ENCODE data around the gene DDX54.
"Not testable (repeated sequence)": the region's sequence is repeated elsewhere in the genome, so short reads cannot be mapped to it uniquely, and the experiment has no call there.

DDX54 gene

DNA sequence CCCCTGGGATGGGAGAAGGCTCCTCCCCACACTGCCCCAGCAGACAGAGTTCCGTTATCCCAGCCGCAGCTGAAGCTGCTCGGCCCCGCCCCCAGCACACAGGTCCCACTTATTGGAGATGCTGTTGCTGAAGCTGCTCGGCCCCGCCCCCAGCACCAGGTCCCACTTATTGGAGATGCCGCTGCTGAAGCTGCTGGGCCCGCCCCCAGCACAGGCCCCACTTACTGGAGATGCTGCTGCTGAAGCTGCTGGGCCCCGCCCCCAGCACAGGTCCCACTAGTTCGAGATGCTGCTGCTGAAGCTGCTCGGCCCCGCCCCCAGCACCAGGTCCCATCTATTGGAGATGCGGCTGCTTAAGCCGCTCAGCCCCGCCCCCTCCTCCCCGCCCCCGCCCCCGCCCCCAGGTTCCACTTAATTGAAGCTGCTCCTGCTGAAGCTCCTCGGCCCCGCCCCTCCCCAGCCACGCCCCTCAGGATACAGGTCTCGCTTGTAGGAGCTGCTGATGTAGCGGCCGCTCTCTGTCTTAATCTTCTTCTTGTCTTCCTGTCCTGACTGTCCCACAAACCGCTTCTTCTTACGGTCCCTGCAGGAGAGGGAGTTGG is 23.8 kb downstream of the DDX54 start:
- DNase-seq (ENCODE audit: low read depth), result no peak

DNA sequence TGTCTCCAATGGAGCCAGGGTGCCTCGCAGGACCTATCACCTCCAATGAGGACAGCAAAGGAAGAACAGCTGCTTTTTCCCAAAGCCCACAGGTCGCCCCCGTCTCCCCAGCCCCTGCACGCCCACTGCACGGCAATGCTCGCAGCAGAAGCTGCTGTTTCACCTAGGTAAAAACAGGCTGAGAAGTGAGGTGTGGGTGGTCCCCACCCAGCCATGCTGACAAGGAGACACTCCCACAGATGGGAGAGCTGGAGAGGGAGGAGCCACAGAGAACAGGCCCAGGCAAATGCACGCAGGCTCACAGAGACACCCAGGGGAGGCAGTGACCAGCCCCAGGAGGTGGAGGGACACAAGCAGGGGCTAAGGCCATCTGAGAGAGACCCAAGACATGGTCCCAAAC is 25.3 kb downstream of the DDX54 start:
- no peak for DNase-seq (ENCODE audit: low read depth)

DNA sequence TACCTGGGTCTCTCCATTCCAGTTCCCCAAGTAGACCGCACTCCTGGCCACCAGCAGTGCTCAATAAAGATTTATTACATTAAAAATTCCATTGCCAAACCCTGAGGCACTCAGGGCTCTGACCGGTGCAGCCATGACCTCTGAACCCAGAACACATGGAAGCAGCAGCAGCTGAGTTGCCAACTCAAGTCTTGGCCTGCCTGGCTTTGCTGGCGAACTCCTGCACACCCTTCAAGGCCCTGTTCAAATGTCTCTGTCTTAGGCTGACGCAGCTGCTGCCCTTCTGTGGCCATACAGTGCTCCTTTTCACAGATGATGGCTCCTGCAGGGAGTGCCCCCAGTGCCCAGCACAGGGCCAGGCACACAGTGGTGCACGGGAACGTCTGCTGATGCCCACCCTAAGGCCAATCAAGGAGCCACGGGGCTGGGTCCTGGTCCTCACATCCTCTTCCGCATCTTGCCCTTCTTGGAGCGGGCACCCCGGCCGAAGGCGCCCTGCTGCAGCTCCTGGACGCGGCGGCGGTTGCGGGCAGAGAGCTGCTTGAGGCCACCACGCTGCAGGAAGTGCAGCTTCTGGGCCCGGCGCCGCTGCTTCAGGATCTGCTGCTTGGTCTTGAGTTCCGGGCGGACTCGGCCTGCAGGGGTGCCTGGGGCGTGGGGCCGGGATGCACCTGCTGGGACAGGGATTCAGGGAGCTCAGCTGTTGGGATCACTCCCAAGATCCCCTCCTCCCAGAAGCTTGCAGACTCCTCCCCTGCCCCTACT is 26.7 kb downstream of the DDX54 start:
- no peak for DNase-seq (ENCODE audit: low read depth)

DNA sequence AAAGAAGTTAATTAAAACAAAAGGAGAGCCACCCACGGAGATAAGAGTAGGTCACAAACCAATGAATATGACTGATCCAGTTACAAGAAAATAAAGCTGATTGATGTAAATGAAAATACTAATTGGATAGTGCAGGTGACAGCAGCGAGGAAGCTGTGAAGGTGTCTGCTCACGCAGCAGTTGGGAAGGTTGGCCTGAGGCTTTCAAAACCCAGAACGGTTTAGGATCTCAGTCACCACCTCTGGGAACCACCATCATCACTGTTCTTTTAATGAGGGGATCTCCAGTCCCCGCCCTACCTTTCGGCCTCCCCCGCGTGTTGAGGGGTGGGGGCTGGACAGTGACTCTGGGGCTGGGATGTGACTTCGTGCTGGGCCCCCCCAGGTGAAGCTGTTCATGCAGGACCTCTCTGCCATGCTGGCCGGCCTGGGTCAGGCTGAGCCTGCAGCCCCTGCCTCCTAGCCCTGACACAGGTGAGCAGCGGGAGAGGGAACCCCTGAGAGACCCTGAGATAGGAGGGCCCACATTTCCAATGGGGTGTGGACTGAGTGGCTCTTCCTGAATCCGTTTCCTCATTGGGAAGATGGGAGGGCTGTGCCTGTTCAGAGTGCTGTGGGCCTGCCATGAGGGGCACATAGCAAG is 27.9 kb downstream of the DDX54 start:
- DNase-seq (ENCODE audit: low read depth), result no peak

DNA sequence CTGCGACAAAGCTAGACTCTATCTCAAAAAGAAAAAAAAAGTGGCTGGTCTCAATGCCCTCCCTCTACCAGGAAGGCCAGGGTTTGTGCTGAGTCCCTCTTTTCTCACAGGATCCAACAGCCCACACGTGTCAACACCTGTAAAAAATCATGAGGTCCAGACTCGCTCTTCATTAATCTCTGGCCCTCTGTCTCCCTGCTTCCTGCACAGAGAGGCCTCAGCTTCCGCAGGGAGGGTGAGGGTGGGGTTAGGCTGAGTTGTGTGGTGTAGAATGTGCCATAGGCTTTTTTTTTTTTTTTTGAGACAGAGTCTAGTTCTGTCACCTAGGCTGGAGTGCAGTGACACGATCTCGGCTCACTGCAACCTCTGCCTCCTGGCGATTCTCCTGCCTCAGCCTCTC is 29.6 kb downstream of the DDX54 start:
- DNase-seq (ENCODE audit: low read depth), result no peak

DNA sequence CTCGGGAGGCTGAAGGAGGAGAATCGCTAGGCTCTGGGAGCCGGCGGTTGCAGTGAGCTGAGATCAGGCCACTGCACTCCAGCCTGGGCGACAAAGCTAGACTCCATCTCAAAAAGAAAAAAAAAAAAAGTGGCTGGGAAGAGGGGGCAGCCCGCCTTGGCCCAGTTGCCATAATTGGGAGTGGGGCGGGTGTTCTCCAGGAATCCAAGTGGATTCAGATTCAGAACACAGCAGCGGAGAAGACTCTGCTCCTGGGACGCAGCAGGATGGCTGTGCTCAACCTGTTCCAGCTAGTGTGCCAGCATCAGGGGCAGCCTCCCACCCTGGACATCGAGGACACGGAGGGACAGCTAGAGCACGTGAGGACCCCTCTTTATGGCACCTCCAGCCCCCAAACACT is 30.2 kb downstream of the DDX54 start:
- DNase-seq (ENCODE audit: low read depth), result no peak

DNA sequence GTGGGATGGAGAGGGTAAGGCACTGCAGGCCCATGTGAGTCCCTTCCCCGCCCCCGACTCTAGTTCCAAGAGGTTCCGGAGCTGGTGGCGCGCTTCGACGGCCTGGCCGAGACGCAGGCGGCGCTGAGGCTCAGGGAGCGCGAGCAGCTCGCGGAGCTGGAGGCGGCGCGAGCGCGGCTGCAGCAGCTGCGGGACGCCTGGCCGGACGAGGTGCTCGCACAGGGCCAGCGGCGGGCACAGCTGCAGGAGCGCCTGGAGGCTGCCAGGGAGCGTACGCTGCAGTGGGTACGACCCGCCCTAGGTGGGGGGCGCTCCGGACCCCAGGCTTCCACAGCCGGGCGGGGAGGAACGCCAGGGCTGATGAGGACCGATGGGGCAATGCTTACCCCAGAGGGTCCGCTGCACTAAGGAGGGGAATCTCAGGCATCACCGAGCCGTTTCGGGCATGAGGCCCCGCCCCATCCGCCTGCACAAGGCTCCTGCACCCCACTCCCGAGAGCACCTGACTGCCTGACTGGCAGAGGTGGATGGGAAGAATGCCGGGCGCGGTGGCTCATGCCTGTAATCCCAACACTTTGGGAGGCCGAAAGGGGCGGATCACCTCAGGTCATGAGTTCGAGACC is 30.8 kb downstream of the DDX54 start:
- DNase-seq (ENCODE audit: low read depth), result no peak

DNA sequence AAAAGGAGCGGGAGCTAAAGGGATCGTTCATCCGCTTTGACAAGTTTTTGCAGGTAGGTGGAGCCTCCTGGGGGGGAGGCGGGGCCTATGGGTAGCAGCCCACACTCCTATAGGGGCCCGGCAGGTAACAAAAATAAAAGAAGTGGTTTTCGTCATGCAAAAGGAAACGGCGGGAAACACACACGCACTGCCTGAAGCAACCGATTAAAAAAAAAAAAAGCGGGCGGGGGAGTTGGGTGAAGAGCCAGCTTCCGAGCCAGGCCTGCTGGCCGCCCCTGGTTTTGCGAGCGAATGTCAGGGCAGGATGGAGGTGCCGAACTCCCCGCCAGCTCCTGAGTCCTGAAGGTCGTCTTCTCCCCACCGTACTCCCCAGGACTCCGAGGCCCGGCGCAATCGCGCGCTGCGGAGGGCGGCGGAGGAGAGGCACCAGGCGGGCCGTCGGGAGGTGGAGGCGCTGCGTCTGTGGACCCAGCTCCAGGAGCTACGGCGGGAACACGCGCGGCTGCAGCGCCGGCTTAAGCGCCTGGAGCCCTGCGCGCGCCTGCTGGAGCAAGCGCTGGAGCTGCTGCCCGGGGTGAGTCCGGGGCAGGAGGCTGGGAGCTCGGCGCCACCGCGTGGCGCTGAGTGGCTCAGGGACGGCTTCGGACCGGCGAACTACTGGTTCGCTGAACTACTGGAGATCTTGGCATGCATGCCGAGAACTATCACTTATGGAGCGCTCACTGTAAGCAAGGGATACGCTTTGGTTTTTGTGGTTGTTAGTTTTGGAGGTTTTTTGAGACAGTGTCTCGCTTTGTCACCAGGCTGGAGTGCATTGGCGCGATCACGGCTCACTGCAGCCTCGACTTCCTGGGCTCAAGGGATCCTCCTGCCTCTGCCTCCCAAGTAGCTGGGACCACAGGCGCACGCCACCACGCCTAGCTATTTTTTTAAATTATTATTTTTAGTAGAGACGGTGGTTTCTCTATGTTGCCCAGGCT is 32.2 kb downstream of the DDX54 start:
- DNase-seq (ENCODE audit: low read depth), result peak; percentile 48

DNA sequence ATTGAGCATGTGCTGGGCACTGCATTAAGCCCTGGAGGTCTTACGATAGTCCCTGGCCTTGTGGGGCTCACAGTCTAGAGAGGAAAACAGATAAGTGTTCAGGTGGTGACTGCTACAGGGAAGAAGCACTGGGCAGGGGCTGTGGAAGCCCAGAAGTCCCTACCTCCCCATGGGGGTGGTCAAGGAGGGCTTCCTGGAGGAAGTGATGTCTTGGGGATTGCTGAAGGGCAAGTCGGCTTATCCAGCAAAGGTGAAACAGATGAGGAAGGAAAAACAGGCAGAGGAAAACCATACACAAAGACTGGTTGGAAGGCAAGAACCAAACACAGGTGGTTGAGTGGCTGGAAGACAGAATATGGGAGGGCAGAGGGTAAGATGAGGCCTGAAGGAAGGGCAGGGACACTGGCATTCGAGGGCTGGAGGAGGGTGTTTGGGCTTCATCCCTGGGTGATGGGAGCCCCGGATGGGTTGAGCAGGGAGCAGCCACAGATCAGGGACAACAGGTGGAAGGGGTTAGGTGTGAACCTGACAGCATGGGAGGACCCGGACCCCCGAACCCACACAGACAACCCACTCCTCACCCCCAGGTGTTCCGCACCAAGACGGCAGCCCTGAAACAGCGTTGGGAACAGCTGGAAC is 33.0 kb downstream of the DDX54 start:
- DNase-seq (ENCODE audit: low read depth), result no peak

DNA sequence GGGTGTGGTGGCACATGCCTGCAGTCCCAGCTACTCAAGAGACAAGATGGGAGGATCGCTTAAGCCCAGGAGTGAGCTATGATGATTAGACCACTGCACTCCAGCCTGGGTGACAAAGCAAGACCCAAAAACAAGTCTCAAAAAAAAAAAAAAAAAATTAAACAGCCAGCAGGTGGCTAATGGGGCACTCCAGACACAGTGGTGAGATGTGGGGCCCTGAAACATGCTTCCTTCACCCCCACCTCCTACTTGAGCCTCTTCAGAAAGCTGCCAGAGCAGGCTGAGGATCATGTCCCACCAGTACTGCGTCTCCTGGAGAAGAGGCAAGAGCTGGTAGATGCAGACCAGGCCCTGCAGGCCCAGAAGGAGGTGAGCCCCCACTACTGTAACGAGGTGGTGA is 33.6 kb downstream of the DDX54 start:
- DNase-seq (ENCODE audit: low read depth), result no peak

DNA sequence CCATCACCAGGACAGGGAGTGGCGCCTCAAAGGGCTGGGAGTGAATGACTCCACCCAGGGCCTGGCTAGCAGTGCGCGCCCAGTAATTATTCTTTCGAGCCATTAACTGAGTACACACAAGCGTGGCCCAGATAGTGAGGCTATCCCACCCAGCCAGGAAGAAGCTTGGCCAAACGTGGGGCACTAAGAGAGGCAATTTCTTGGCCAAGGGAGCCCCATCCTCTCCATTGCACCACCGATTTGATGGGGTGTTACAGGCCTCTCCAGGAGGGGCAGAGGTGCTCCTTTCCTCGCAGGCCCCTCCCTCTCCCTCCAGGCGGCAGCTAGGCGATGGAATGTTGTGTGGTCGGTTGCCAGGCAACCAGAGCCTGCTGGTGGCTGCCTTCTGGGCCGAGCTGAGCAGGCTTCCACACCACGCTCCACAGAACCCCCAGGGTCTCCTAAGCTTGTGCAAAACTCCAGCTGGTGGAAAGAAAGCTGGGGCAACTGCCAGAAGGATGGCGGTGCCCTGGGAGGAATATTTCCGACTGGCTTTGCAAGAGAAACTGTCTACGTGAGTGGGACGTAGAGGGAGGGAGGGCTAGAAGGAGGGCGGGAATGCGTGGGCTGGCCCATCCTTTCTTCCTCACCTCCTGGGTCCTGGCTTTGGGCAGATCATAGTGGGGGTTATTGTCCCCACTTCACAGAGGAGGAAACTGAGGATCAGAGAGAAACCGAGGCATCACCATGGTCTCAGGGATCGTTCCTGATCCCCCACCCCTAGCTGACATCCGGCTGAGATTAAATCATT is 35.7 kb downstream of the DDX54 start, which contains the start of gene CFAP73:
Gene CFAP73 (plus strand): TSS at position 364 of the 790 bp plus-strand sequence. CDS start 134 bp downstream, at position 498.
- no peak for DNase-seq (ENCODE audit: low read depth)

DNA sequence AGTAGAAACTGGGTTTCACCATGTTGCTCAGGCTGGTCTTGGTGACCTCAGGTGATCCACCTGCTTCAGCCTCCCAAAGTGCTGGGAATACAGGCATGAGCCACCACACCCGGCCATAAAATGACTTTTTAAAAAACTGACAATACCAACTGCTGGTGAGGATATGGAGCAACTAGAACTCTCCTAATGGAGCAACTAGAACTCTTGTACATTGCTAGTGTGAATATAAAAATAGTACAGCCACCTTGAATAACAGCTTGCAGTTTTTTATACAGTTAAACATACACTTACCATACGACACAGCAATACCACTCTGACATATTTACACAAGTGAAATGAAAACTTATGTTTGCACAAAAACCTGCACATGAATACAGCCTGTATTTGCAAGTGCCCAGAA is 38.3 kb downstream of the DDX54 start:
- no peak for DNase-seq (ENCODE audit: low read depth)

DNA sequence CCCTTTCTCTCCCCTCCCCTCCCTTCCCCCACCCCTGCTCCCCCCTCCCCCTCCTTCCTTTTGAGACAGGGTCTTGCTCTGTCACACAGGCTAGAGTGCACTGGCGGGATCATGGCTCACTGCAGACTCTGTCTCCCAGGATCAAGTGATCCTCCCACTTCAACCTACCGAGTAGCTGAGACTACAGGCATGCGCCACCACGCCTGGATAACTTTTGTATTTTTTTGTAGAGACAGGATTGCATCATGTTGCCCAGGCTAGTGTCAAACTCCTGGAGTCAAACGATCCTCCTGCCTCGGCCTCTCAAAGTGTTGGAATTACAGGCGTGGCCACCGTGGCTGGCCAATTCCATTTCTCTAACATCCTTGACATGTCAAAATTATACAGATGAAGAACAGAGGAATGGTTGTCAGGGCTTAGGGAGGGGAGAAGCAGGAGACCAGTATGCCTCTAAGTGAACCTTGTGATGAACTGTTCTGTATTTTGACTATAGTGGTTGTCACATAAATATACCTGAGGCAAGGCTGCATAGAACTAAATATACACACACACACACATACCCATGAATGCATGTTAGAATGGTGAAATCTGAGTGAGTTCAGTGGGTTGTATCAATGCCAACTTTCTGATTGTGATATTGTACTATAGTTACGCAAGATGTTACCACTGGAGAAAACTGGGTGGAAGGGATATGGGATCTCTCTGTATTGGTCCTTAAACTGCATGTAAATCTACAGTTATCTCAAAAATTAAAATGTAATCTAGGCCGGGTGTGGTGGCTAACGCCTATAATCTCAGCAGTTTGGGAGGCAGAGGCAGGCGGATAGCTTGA is 39.3 kb downstream of the DDX54 start:
- no peak for DNase-seq (ENCODE audit: low read depth)

DNA sequence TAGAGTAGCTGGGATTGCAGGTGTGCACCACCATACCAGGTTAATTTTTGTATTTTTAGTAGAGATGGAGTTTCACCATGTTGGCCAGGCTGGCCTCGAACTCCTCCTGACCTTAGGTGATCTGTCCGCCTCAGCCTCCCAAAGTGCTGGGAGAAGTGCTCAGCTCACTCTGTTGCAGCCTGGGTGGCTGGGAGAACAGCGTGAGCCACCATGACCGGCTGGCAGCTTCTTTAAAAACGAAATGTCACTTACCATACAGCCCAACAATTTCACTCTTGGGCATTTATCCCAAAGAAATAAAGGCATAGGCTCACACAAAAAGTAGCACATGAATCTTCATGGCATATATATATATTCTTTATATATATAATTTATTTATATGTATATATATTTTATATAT is 40.5 kb downstream of the DDX54 start:
- DNase-seq (ENCODE audit: low read depth), result no peak

DNA sequence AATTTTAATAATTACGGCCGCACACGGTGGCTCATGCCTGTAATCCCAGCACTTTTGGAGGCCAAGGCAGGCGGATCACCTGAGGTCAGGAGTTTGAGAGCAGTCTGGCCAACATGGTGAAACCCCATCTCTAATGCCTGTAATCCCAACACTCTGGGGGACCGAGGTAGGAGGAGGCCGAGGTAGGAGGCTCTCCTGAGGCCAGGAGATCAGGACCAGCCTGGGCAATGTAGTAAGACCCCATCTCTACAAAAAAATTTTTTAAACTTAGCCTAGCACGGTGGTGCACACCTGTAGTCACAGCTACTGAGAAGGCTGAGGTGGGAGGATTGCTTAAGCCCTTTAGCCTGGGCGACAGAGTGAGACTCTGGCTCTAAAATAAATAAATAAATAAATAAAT is 41.3 kb downstream of the DDX54 start:
- DNase-seq (ENCODE audit: low read depth), result no peak

DNA sequence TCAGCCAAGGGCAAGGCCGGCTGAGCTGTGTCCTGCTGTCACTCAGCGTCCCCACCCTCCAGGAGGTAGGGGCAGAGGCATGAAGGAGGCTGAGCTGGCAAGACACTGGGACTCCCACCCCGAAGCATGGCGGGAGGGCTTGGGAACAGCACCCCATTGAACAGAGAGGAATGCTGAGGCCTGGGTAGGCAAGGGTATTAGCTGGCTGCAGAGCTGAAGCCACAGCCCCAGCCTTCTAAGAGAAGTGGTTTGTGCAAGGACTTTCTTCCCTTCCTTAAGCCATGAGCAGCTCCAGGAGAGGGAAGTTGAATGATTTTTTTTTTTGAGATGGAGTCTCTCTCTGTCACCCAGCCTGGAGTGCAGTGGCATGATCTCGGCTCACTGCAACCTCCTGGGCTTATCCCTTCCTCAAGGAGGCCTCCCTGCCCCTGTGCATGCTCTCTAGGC is 42.4 kb downstream of the DDX54 start:
- no peak for DNase-seq (ENCODE audit: low read depth)

DNA sequence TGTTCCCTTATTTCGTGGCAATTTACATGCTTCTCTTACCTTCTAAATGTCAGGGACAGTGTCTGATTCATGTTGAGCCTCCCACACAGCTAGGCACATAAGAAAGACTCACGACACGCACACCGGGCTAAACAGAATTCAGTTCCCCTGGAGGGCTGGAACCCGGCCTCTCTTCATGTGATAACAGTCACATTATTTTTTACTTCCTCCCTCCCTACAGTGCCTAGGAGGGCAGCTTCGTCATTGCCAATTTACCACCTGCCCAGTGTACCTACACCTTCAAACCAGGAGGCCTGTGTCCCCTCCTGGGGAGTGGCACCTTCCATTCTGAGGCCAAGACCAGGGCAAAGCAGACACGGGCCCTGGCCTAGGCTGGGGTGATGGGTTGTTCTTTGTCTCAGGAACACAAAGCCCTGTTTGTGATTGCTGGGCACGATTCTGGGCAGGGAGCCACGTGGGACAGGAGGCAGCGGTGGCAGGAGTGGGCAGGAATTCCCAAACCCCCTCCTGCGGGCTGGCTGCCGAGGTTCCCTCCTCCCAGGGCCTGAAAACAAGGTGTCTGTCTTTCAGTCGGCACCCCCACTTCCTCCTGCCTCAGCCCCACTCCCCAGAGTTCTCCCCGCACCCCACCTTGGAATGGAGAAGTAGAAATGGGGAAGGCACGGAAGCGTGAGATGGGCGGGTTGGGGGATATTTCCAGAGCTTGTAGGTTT is 42.9 kb downstream of the DDX54 start:
- DNase-seq (ENCODE audit: low read depth), result no peak

DNA sequence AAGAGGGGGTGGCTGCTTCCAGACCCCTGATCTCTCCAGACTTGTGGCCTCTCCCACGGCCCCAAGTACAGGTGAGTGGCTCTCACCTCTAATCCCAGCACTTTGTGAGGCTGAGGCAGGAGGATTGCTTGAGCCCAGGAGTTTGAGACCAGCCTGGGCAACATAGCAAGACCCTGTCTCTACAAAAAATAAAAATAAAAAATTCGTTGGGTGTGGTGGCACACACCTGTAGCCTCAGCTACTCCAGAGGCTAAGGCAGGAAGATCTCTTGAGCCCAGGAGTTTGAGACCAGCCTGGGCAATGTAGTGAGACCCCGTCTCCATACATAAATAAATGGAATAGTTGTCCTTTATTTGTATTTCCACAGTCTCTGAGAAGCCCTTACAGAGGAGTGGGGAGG is 43.6 kb downstream of the DDX54 start:
- DNase-seq (ENCODE audit: low read depth), result not testable (repeated sequence)

DNA sequence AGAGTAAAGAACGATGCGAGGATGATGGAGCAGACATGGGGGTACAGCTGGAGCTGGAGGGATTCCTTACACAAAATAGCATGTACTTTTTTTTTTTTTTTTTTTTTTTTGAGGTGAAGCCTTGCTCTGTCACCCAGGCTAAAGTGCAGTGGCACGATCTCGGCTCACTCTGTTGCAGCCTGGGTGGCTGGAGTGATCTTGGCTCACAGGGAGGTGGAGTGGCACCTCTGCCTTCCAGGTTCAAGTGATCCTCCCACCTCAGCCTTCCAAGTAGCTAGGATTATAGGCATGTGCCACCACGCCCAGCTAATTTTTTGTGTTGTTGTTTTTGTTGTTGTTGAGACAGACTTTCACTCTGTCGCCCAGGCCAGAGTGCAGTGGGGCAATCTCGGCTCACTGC is 44.6 kb downstream of the DDX54 start:
- no peak for DNase-seq (ENCODE audit: low read depth)

Data from T-helper 22 cell (primary cell).